GM13977 (cell line): ENCODE data around the gene CCL21.

Experiments
- DNase-seq: peaks from one replicate; pipeline ENCODE4 v3.0.0; 2012; ENCODE audit warnings: low spot score
- CTCF ChIP-seq: IDR thresholded peaks from 2 replicates; pipeline ENCODE4 v1.5.1; 2012; ENCODE audit warnings: mild to moderate bottlenecking, control low read depth; ENCODE audit not compliant: insufficient read depth; ENCODE audit errors: extremely low read depth, missing control alignments
- in situ Hi-C: fragments of 300-500 bp; cut with MboI; formaldehyde crosslinking; loops from one replicate; pipeline ENCODE4 v1.12.0; 2022; ENCODE audit warnings: low sequenced_read_pairs, low pct_unique_long_range_greater_than_20kb, mixed read lengths, inconsistent platforms; ENCODE audit not compliant: unreplicated experiment

Gene CCL21

GRCh38 chr9:34690983-34691935 is 18.7 kb downstream of the CCL21 start, which contains the start of gene CCL19:
TSS of gene CCL19 (minus strand) at chr9:34691276. CDS start at chr9:34691139, 137 bp downstream.
- DNase-seq, result no peak
- in situ Hi-C loops, result no loop called here
- no peak for TF ChIP-seq CTCF

GRCh38 chr9:34689512-34689911 is 20.4 kb downstream of the CCL21 start:
- in situ Hi-C loops, result no loop called here
- no peak for TF ChIP-seq CTCF

GRCh38 chr9:34689116-34689470 is 20.8 kb downstream of the CCL21 start:
- DNase-seq, result no peak
- in situ Hi-C loops, result no loop called here
- no peak for TF ChIP-seq CTCF

More at GRCh38 chr9:34689512-34689911, 20.4 kb downstream of the CCL21 start:
- DNase-seq, result no peak

DNA sequence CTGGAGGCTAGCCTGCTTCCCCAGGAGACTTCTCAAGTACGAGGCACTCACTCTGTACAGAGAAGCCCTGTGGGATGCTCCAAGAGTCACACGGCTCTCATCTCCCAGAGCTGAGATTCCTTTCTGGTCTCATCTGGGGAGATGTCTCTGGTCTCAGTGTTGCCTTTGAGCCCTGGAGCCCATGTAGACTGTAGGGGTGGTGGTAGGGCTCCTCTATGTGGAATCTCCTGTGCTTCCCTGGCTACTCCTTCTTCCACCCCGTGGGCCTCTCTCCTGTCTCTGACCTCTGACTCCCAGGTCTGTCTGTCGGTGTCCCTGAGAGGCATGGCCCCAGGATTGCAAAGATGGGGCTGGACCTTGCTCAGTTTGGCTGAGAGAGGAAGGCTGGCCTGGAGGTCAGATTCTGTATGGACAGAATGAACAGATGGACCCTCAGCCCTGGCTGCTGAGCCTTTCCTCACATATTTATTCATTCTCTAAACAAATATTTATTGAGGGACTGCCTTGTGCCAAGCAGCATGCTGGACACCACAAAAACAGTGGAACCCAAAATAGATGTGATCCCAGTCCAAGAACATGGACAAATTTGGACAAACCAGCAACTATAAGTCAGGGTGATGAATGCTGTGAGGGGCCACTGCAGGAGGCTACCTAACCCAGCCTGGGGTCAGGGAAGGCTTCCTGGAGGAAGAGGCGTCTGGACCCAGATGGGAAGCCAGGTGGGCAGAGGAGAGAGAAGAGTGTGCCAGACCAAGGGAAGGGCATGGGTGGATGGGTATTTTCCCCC is 21.4 kb downstream of the CCL21 start:
- in situ Hi-C loops, result no loop called here
- no peak for DNase-seq
- no peak for TF ChIP-seq CTCF

DNA sequence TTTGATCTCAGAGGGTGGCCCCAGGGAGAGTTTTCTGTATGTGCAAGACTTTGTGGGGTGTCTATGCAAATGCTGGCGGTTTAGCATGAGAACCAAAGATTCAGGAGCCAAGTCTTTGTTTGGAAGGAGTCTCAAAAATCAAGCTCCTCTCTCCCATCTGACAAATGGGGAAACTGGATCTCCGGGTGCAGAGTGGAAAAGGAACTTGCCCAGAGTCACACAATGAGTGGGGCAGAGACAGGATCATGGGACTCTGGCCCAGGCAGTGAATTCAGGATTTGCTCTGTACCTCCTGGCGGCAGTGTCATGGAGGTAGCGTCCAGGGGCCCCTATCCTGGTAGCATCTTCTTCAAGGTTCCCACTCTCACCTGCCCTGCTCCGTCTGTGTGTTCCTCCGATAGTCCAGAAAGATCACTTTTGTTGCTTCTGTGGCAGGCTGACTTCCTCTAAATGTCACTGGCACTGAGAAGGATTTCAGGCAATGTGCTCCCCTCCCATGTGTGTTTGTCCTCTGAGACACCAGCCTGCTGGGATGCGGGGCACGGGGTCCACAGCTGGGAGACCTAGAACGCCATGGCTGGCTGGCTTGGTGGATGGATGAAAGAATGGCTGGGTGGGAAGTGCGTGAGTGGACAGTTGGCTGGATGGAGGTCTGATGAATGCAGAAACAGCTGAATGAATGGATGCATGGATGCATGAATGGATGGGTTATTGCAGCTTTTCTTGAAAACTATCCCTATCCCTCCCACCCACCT is 22.5 kb downstream of the CCL21 start:
- in situ Hi-C loops, result no loop called here

More for the DNA sequence above, 22.5 kb downstream of the CCL21 start:
- no peak for TF ChIP-seq CTCF
- no peak for DNase-seq
